Tibial nerve (tissue), 4 donors: Measurements from ENCODE around the gene RBBP7. TPM values are rescaled to one million over a fixed set of nuclear protein-coding genes. Genes with fewer than 3 reads are reported as not detected.

Experiments used
- DNase-seq, 2 donors: peaks; one replicate each; pipeline ENCODE4 v3.0.0-alpha.2; 2019; ENCODE audit warnings: low spot score in 2 of 2
- H3K27ac ChIP-seq, 4 donors: fragments of 200-600 bp; sonication (generic) in 3 of 4; one replicate each; pipeline ENCODE4 v1.5.1; 2017 to 2019; ENCODE audit warnings: mild to moderate bottlenecking in 1 of 4
- H3K27me3 ChIP-seq, 2 donors: fragments of 200-600 bp; sonication (generic) in 1 of 2; one replicate each; pipeline versions ENCODE4 v1.5.1 to v1.6.0; 2017 to 2019
- H3K36me3 ChIP-seq, 3 donors: fragments of 200-600 bp; sonication (generic); one replicate each; pipeline ENCODE4 v1.5.1; 2018 to 2019
- H3K4me1 ChIP-seq, 4 donors: fragments of 200-600 bp; sonication (generic) in 3 of 4; one replicate each; pipeline ENCODE4 v1.5.1; 2017 to 2019
- H3K4me3 ChIP-seq, 4 donors: fragments of 200-600 bp; sonication (generic) in 3 of 4; one replicate each; pipeline ENCODE4 v1.5.1; 2017 to 2019; ENCODE audit warnings: mild to moderate bottlenecking in 1 of 4, moderate library complexity in 1 of 4
- H3K9me3 ChIP-seq, 4 donors: fragments of 200-600 bp; sonication (generic) in 3 of 4; one replicate each; pipeline ENCODE4 v1.5.1; 2017 to 2019
- EP300 ChIP-seq, 2 donors: sonication (generic); formaldehyde crosslinking; IDR thresholded peaks; one replicate each; pipeline ENCODE4 v1.6.1; 2017; ENCODE audit warnings: antibody characterized with exemption in 2 of 2, mild to moderate bottlenecking in 1 of 2
- POLR2A ChIP-seq, 2 donors: fragments of 450-650 bp; IDR thresholded peaks; one replicate each; pipeline ENCODE4 v1.6.1; 2017; ENCODE audit warnings: antibody characterized with exemption in 2 of 2, mild to moderate bottlenecking in 2 of 2, moderate library complexity in 2 of 2
- WGBS, 2 donors: methylation state at CpG; one replicate each; pipeline ENCODE4 v1.1.5; 2018; 5-methylcytosine and 5-hydroxymethylcytosine counted together
- total RNA-seq, 4 donors: library from RNA; depleted of rRNA; stranded (reverse); fragments of >200 nt; gene quantifications; one replicate each; pipeline ENCODE4 v1.1.0, GENCODE V29; 2016
- TF ChIP-seq, protein P1 (sequence below), 5 experiments: fragments of 200-600 bp in 3 of 5; fragments of 450-650 bp in 2 of 5; sonication (generic) in 3 of 5; IDR thresholded peaks; one replicate each; pipeline ENCODE4 v1.5.1; 2016 to 2019; ENCODE audit warnings: antibody characterized with exemption in 5 of 5, mild to moderate bottlenecking in 3 of 5, moderate library complexity in 2 of 5

The RBBP7 gene
- total RNA-seq, 4 donors from 2014 or later: 69.7 to 85.5 (median 79.2) TPM

DNA sequence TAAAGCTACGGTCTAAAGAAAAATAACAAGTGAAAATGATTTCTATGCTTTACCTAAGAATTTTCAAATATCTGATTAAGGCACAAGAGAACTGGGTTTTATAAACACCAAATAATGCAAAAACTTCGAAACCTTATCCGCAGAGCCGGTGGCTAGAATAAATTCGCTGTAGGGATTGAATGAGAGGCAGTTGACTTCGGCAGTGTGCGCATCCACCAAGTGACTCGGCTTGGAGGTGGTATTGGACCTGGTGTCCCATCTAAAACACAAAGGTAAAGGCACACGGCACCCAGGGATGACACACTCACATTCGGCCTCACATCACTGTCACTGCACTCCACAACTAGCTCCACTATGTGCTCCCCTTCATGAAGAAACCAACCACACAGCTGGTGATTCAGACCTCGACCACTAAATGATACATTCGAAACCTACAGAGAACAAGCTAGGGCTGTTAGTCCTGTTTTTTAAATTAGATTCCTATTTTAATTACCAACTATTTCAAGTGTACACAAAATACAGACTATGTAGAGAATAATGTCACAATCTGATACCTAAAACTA lies 17.5 kb downstream of the RBBP7 start:
- peaks cover 0 to 57% (median 0%) of the 10 kb centered on the region in 3 donors for H3K36me3 ChIP-seq
- no peak overlapping the region for H3K27ac ChIP-seq
- TF ChIP-seq EP300 (IDR thresholded peaks at IDR 0.05): no peak
- TF ChIP-seq, protein P1, sequence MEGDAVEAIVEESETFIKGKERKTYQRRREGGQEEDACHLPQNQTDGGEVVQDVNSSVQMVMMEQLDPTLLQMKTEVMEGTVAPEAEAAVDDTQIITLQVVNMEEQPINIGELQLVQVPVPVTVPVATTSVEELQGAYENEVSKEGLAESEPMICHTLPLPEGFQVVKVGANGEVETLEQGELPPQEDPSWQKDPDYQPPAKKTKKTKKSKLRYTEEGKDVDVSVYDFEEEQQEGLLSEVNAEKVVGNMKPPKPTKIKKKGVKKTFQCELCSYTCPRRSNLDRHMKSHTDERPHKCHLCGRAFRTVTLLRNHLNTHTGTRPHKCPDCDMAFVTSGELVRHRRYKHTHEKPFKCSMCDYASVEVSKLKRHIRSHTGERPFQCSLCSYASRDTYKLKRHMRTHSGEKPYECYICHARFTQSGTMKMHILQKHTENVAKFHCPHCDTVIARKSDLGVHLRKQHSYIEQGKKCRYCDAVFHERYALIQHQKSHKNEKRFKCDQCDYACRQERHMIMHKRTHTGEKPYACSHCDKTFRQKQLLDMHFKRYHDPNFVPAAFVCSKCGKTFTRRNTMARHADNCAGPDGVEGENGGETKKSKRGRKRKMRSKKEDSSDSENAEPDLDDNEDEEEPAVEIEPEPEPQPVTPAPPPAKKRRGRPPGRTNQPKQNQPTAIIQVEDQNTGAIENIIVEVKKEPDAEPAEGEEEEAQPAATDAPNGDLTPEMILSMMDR (IDR thresholded peaks at IDR 0.05): no peak
- TF ChIP-seq POLR2A (IDR thresholded peaks at IDR 0.05): no peak
- peaks cover 0 to 4% of the 10 kb centered on the region in 2 donors for H3K27me3 ChIP-seq
- no peak for DNase-seq
- H3K4me3 ChIP-seq: no peak overlapping the region
- no peaks in the 10 kb centered on the region for H3K4me1 ChIP-seq
- WGBS, 2 donors: 92 to 95% methylated on average over 11 to 12 of the region's 12 CpGs
- no peaks in the 10 kb centered on the region for H3K9me3 ChIP-seq

DNA sequence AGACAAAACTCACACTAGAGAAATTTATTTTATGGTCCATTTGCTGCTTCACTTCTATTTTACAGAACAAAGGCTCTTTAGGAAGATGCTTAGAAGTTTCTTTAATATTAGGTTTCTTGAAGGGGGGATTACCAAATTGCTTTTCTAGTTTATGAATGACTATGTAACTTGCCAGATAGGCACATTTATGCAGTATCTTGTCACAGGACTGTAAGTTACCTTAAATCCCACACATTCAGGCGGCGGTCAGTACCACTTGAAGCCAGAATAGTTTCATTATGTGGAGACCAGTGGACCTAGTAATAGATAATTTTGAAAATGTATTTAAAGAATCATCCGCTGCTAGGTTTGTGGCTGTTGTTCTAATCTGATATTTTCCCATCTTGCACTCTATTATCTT lies 18.3 kb downstream of the RBBP7 start:
- no peak for DNase-seq
- no peak overlapping the region for H3K4me3 ChIP-seq
- TF ChIP-seq POLR2A (IDR thresholded peaks at IDR 0.05): no peak
- TF ChIP-seq, protein P1 (IDR thresholded peaks at IDR 0.05): no peak
- TF ChIP-seq EP300 (IDR thresholded peaks at IDR 0.05): no peak
- H3K4me1 ChIP-seq: no peaks in the 10 kb centered on the region
- H3K36me3 ChIP-seq: peaks cover 0 to 53% (median 0%) of the 10 kb centered on the region in 3 donors
- WGBS, 2 donors: 92 to 97% methylated on average over 3 of the region's 3 CpGs
- H3K27me3 ChIP-seq: peaks cover 0 to 4% of the 10 kb centered on the region in 2 donors
- no peak overlapping the region for H3K27ac ChIP-seq
- H3K9me3 ChIP-seq: no peaks in the 10 kb centered on the region

DNA sequence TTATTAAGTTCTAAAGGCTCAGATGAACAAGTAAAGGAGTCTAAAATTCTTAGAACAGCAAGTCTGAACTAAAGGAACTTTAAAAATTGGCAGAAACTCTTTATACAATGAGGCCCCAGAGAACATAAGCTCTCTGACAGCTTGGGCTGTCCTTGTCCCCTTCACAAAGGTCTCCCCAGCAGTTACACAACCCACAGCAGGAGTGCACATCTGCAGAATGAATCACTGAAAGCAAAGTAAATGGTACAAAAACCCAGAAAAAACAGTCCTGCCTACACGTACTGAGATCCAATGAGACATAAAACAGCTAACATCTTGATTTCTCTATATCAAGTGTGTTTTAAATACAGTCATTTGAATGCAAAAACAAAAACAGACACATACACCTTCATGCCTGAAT lies 18.7 kb downstream of the RBBP7 start:
- H3K4me3 ChIP-seq: no peak overlapping the region
- peaks cover 0 to 53% (median 0%) of the 10 kb centered on the region in 3 donors for H3K36me3 ChIP-seq
- 50 to 55% methylated on average over 1 of the region's 1 CpG for WGBS, 2 donors
- no peaks in the 10 kb centered on the region for H3K9me3 ChIP-seq
- H3K27me3 ChIP-seq: peaks cover 0 to 4% of the 10 kb centered on the region in 2 donors
- TF ChIP-seq, protein P1 (IDR thresholded peaks at IDR 0.05): no peak
- TF ChIP-seq POLR2A (IDR thresholded peaks at IDR 0.05) (no peak), EP300 (IDR thresholded peaks at IDR 0.05) (no peak)
- H3K4me1 ChIP-seq: no peaks in the 10 kb centered on the region
- no peak overlapping the region for H3K27ac ChIP-seq
- DNase-seq: no peak

DNA sequence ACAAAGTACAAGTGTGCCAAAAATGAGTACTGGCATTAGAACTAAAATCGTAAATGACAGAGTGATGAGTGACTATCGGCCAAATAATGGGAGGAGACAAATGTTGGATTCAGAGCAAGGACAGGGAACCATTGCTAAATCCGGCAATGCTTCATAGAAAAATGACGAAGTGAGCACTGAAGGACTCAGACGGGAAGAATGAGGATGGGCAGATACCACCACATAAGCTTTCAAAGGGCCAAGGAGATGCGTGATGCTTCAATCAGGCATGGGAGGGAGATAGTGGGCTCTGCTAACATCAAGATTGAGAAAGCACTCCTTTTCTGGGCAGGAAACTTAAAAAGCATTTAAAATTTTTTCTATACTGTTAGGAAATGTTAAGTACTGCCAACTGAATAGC lies 21.6 kb downstream of the RBBP7 start:
- WGBS, 2 donors: 56 to 69% methylated on average over 6 of the region's 6 CpGs
- no peaks in the 10 kb centered on the region for H3K27me3 ChIP-seq
- peaks cover 0 to 49% (median 0%) of the 10 kb centered on the region in 3 donors for H3K36me3 ChIP-seq
- H3K4me3 ChIP-seq: no peak overlapping the region
- TF ChIP-seq POLR2A (IDR thresholded peaks at IDR 0.05) (no peak), EP300 (IDR thresholded peaks at IDR 0.05) (no peak)
- TF ChIP-seq, protein P1 (IDR thresholded peaks at IDR 0.05): no peak
- no peaks in the 10 kb centered on the region for H3K9me3 ChIP-seq
- no peak for DNase-seq
- H3K27ac ChIP-seq: no peak overlapping the region
- H3K4me1 ChIP-seq: peaks cover 0 to 2% (median 0%) of the 10 kb centered on the region in 4 donors

DNA sequence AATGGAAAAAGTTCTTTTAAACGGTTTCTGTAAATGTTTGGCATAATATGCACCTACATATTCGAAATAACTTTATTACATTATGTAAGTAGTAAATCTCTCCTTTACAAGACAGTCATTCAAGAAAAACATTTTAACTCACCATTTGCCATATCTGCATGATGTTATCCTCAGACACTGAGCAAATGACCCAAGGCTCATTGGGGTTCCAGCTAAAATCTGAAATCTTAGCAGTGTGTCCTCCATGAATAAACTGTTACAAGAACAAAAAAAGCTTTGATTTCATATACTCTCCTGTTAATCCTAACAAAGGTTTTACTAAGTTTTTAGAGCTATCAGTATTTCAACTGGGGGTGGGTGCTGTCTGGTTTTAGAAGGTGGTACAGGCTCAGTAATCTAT lies 24.5 kb downstream of the RBBP7 start:
- Histone ChIP-seq H3K27me3 (no peaks in the 10 kb centered on the region), H3K4me1 (peaks cover 0 to 10% (median 0%) of the 10 kb centered on the region in 4 donors), H3K27ac (no peak overlapping the region), H3K4me3 (no peak overlapping the region), H3K9me3 (no peaks in the 10 kb centered on the region), H3K36me3 (peaks cover 0 to 39% (median 0%) of the 10 kb centered on the region in 3 donors)
- WGBS, 2 donors: 57 to 85% methylated on average over 2 of the region's 2 CpGs
- no peak for DNase-seq
- TF ChIP-seq POLR2A (IDR thresholded peaks at IDR 0.05) (no peak), EP300 (IDR thresholded peaks at IDR 0.05) (no peak)
- TF ChIP-seq, protein P1 (IDR thresholded peaks at IDR 0.05): no peak
